PC-3 (cell line): Measurements from ENCODE around the gene C1orf52.

Experiments used
- EZH2phosphoT487 ChIP-seq: fragments of 300-600 bp; sonication (generic); IDR thresholded peaks from 2 replicates; pipeline ENCODE4 v1.6.1; 2018; ENCODE audit warnings: mild to moderate bottlenecking, antibody characterized with exemption, low read length, borderline replicate concordance
- TF ChIP-seq, protein P1 (sequence below): fragments of 300-600 bp; sonication (generic); conservative IDR thresholded peaks from 2 replicates; pipeline ENCODE4 v1.5.1; 2017; ENCODE audit warnings: antibody characterized with exemption, low read depth, mild to moderate bottlenecking, low read length

GRCh38 chr1:85201340-85202091, 57.9 kb downstream of the C1orf52 start:
- TF ChIP-seq EZH2phosphoT487: no peak
- TF ChIP-seq, protein P1, sequence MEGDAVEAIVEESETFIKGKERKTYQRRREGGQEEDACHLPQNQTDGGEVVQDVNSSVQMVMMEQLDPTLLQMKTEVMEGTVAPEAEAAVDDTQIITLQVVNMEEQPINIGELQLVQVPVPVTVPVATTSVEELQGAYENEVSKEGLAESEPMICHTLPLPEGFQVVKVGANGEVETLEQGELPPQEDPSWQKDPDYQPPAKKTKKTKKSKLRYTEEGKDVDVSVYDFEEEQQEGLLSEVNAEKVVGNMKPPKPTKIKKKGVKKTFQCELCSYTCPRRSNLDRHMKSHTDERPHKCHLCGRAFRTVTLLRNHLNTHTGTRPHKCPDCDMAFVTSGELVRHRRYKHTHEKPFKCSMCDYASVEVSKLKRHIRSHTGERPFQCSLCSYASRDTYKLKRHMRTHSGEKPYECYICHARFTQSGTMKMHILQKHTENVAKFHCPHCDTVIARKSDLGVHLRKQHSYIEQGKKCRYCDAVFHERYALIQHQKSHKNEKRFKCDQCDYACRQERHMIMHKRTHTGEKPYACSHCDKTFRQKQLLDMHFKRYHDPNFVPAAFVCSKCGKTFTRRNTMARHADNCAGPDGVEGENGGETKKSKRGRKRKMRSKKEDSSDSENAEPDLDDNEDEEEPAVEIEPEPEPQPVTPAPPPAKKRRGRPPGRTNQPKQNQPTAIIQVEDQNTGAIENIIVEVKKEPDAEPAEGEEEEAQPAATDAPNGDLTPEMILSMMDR: no peak
